Loucy (cell line): Measurements from ENCODE around the gene TYW1.

Experiments used
- EZH2phosphoT487 ChIP-seq: fragments of 200-600 bp; IDR thresholded peaks from 2 replicates; pipeline ENCODE4 v1.6.1; 2018; ENCODE audit warnings: antibody characterized with exemption, mild to moderate bottlenecking, moderate library complexity, borderline replicate concordance
- TF ChIP-seq, protein P1 (sequence below): fragments of 200-600 bp; sonication (generic); conservative IDR thresholded peaks from 2 replicates; pipeline ENCODE4 v1.5.1; 2014; ENCODE audit warnings: mild to moderate bottlenecking, antibody characterized with exemption, low read length

DNA sequence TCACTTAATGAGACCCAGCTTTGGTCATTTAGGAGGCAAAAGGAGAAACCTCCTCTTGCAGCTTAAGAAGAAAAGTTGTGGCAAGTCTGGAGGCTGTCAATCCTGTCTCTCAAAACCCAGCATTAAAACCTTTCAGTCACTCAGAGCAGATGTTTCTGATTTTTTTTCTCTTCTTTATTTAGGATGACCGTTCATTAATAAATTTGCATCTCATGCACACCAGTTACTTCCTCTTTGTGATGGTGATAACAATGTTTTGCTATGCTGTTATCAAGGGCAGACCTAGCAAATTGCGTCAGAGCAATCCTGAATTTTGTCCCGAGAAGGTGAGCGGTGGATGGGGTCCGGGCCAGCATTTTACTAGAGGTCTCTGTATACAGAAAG is 43.6 kb upstream of the TYW1 start:
- TF ChIP-seq, protein P1, sequence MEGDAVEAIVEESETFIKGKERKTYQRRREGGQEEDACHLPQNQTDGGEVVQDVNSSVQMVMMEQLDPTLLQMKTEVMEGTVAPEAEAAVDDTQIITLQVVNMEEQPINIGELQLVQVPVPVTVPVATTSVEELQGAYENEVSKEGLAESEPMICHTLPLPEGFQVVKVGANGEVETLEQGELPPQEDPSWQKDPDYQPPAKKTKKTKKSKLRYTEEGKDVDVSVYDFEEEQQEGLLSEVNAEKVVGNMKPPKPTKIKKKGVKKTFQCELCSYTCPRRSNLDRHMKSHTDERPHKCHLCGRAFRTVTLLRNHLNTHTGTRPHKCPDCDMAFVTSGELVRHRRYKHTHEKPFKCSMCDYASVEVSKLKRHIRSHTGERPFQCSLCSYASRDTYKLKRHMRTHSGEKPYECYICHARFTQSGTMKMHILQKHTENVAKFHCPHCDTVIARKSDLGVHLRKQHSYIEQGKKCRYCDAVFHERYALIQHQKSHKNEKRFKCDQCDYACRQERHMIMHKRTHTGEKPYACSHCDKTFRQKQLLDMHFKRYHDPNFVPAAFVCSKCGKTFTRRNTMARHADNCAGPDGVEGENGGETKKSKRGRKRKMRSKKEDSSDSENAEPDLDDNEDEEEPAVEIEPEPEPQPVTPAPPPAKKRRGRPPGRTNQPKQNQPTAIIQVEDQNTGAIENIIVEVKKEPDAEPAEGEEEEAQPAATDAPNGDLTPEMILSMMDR = no peak
- TF ChIP-seq EZH2phosphoT487 = no peak
